ENCODE data around the gene ANKS1B. TPM values are rescaled to one million over a fixed set of nuclear protein-coding genes. Genes with fewer than 3 reads are reported as not detected.

The ANKS1B gene
- total and polyA plus RNA-seq, 2 of the 4 experiments (the other 2 are of a cell fraction), result 0.17 to 0.18 TPM

- no peak overlapping the region for H2BK120ac ChIP-seq (ENCODE audit: low read depth, low read length)
- H2BK15ac ChIP-seq (ENCODE audit: low read depth, low read length), result no peak overlapping the region
- no peak for TF ChIP-seq RAD21 (IDR thresholded peaks at IDR 0.05; ENCODE audit: low read length)
- no peak for TF ChIP-seq MXI1 (IDR thresholded peaks at IDR 0.05; ENCODE audit: borderline replicate concordance, low read depth, low read length)
- TF ChIP-seq USF2 (IDR thresholded peaks at IDR 0.05; ENCODE audit: low read depth, low read length), result no peak
- TF ChIP-seq NFE2L2 (IDR thresholded peaks at IDR 0.05; ENCODE audit: low read depth, low read length), result no peak
- no peak for TF ChIP-seq ELK1 (IDR thresholded peaks at IDR 0.05; ENCODE audit: borderline replicate concordance, low read depth, low read length)
- TF ChIP-seq POLR2A (IDR thresholded peaks at IDR 0.05; ENCODE audit: low read depth, low read length), result no peak
- TF ChIP-seq MAZ (IDR thresholded peaks at IDR 0.05; ENCODE audit: borderline replicate concordance, low read depth, low read length), result no peak
- no peak for TF ChIP-seq SMC3 (IDR thresholded peaks at IDR 0.05; ENCODE audit: low read depth, low read length)
- no peak for TF ChIP-seq RCOR1 (IDR thresholded peaks at IDR 0.05; ENCODE audit: insufficient replicate concordance, low read length)
- TF ChIP-seq CTCF (conservative IDR thresholded peaks at IDR 0.05; ENCODE audit: low read depth, low read length), result no peak
- TF ChIP-seq FOS (IDR thresholded peaks at IDR 0.05; ENCODE audit: low read depth, low read length), result no peak
- no peak for TF ChIP-seq MAFK (IDR thresholded peaks at IDR 0.05; ENCODE audit: low read depth, low read length)
- TF ChIP-seq CHD1 (IDR thresholded peaks at IDR 0.05; ENCODE audit: low read depth, low read length), result no peak
- TF ChIP-seq CEBPB (IDR thresholded peaks at IDR 0.05; ENCODE audit: low read depth, low read length), result no peak
- TF ChIP-seq RFX5 (IDR thresholded peaks at IDR 0.05; ENCODE audit: low read depth, low read length), result no peak
- TF ChIP-seq BHLHE40 (IDR thresholded peaks at IDR 0.05; ENCODE audit: low read depth, low read length), result no peak
- H2AFZ ChIP-seq (replicated peaks; ENCODE audit: low read length, poor library complexity), result no peak overlapping the region
- H3K4me2 ChIP-seq (ENCODE audit: low read depth, low read length), result no peak overlapping the region
- H2AK5ac ChIP-seq (ENCODE audit: low read depth, low read length), result no peak overlapping the region
- no peaks in the 10 kb centered on the region for H3K9me3 ChIP-seq (ENCODE audit: control insufficient read depth, insufficient read depth, low read length)
- dilution Hi-C loops (cut with HindIII; ENCODE audit: low sequenced_read_pairs, unreplicated experiment) (no loop called here), in situ Hi-C loops (cut with MboI; ENCODE audit: low sequenced_read_pairs) (no loop called here), intact Hi-C loops (cut with micrococcal nuclease) (no loop called here)
- H3K36me3 ChIP-seq (ENCODE audit: control insufficient read depth, insufficient read depth, low read length), result no peaks in the 10 kb centered on the region
- no peak overlapping the region for H3K23ac ChIP-seq (ENCODE audit: low read depth, low read length)
- no peak overlapping the region for H4K8ac ChIP-seq (ENCODE audit: low read depth in 2 of 2, low read length in 2 of 2)
- no peaks in the 10 kb centered on the region for H3K4me1 ChIP-seq (ENCODE audit: control insufficient read depth, insufficient read depth, low read length)
- no peak overlapping the region for H3K9ac ChIP-seq (ENCODE audit: low read depth, low read length)
- no TSS peak for BruUV-seq (replicated peaks)
- no peak overlapping the region for H4K91ac ChIP-seq (ENCODE audit: insufficient read depth, low read depth, low read length)
- H3K9me1 ChIP-seq (ENCODE audit: insufficient read depth, low read length), result no peaks in the 10 kb centered on the region
- no peak overlapping the region for H2AK9ac ChIP-seq (replicated peaks; ENCODE audit: low read depth, low read length, poor library complexity)
- H3K79me1 ChIP-seq (ENCODE audit: low read depth in 1 of 2, low read length in 2 of 2), result no peaks in the 10 kb centered on the region
- H2BK20ac ChIP-seq (ENCODE audit: low read depth, low read length), result no peak overlapping the region
- CTCF ChIA-PET, result no interaction called here
- no peaks in the 10 kb centered on the region for H3K27me3 ChIP-seq (ENCODE audit: control insufficient read depth, insufficient read depth, low read length)
- ATAC-seq (ENCODE audit: low read depth), result no peak
- no peak overlapping the region for H4K5ac ChIP-seq (ENCODE audit: low read depth, low read length)
- H3K4ac ChIP-seq (ENCODE audit: low read depth, low read length), result no peak overlapping the region
- WGBS, 2 experiments (ENCODE audit: extremely low coverage in 2 of 2, insufficient read length in 1 of 2), result no CpG with 5 or more reads among the region's 3 CpGs
- no peak for DNase-seq
- H3K27ac ChIP-seq (ENCODE audit: insufficient read depth, low read length), result no peak overlapping the region
- H4K20me1 ChIP-seq (ENCODE audit: insufficient read depth, low read length), result no peaks in the 10 kb centered on the region
- H3K18ac ChIP-seq (ENCODE audit: low read depth, low read length), result no peak overlapping the region
- H3K56ac ChIP-seq (ENCODE audit: extremely low read depth, insufficient read depth, low read length), result no peak overlapping the region
- H2BK5ac ChIP-seq (ENCODE audit: low read depth, low read length, poor library complexity, severe bottlenecking), result no peak overlapping the region
- no peak overlapping the region for H3K14ac ChIP-seq (replicated peaks; ENCODE audit: low read depth, low read length)
- POLR2A ChIA-PET (ENCODE audit: unreplicated experiment), result no interaction called here
- no peak overlapping the region for H3K4me3 ChIP-seq (ENCODE audit: insufficient read depth, low read depth, low read length)
Measured at GRCh38 chr12:99002731-99003130, 982.0 kb downstream of the ANKS1B start.

Data from IMR-90 (cell line).